NK-92 (cell line): ENCODE data around the gene WDR88.
"Not testable (repeated sequence)": the region's sequence is repeated elsewhere in the genome, so short reads cannot be mapped to it uniquely, and the experiment has no call there.

Experiments
- DNase-seq: peaks from one replicate; lab custom pipeline; 2025; ENCODE audit not compliant: unreplicated experiment; lab: John Stamatoyannopoulos, UW

The WDR88 gene

DNA sequence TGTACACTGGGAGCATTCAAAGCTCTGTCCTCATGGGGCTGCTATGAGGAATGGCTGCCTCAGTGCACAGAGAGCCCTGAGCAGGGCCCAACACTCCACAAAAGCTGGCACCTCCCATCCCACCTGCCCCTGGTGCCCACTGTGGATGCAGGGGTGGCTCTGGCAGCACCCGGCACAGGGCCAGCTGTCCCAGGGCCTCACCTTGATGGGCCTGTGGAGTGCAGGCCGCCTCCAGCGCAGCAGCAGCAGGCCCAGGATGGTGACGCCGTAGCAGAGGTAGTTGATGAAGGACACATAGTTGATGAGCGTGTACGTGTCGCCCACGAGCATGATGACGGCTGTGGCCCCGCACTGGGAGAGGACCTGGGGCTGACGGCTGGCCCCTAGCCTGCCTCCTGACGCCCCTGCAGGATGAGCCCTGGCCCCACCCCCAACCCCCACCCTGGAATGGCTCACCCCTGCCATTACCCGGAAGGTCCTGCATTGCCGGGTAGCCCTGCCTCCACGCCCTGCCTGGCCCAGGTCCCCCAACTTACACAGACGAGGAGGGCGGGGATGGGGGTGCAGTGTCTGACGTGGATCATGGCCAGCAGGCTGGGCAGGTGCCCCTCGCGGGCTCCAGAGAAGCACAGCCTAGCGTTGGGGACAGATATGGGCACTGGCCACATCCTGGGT, 78.5 kb downstream of the WDR88 start:
- no peak for DNase-seq

GRCh38 chr19:33211794-33212435, 80.0 kb downstream of the WDR88 start:
- DNase-seq, result no peak

DNA sequence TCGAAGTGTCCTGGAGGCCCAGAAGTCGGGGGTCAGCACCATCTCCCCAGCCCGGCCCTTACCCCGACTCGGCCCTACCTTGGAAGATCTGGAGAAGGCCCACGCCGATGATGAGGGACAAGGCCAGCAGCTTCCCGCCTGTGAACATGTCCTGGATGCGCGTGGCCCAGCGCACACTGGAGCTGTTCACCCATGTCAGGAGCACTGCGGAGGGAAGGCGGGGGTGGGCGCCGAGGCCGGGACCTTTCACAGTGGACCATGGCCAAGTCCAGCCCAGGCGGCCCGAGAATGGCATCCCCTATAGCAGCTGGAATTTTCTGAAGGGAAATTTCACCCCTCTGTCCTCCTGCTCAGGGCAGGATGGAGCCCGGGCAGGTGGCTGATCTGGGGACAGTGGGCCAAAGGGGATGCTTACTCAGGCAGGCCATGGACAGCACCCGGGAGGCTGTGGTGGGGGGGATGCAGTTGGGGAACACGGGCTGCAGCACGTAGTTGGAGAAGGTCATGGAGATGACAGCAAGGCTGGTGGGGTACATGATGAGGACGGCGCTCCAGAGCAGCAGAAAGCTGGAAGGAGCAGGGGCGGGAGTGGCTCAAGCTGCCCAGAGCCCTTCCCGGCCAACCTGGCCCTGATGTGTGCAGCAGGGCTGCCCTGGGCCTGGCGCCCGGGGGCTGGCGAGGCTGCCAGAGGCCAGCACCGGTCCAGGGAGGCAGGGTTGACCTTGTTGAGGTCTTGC, 80.7 kb downstream of the WDR88 start:
- DNase-seq, result no peak

- no peak for DNase-seq
Observed at GRCh38 chr19:33214596-33214995, 82.7 kb downstream of the WDR88 start.

DNA sequence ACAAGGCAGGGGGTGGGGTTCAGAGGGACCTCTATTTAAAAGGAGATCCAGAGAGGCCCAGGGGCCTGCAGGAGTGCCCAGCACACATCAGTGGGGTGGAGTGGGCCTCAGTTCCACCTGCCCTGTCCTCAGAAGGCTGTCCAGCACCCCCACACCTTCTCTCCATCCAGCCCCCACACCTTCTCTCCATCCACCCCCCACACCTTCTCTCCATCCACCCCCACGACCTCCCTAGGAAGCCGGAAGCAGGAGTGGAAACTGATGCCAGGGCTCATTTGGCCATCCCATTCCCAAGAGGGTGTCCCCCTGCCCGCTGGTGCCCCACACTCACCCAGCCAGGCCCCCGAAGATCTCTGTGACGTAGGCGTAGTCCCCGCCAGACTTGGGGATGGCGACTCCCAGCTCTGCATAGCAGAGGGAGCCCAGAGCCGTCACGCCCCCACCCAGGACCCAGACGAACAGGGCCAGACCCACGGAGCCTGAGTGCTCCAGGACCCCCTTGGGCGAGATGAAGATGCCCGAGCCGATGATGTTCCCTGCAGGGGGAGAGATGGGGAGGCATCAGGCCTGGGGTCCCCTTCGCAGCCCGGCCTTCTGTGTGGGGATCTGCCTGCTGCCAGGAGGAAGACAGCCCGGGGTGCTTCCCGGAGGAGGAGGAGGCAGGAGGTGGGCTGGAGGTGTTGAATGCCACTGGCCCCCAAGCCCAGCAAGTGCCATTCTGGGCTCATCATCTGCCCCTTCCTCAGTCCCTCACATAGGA, 83.7 kb downstream of the WDR88 start:
- DNase-seq, result no peak

DNA sequence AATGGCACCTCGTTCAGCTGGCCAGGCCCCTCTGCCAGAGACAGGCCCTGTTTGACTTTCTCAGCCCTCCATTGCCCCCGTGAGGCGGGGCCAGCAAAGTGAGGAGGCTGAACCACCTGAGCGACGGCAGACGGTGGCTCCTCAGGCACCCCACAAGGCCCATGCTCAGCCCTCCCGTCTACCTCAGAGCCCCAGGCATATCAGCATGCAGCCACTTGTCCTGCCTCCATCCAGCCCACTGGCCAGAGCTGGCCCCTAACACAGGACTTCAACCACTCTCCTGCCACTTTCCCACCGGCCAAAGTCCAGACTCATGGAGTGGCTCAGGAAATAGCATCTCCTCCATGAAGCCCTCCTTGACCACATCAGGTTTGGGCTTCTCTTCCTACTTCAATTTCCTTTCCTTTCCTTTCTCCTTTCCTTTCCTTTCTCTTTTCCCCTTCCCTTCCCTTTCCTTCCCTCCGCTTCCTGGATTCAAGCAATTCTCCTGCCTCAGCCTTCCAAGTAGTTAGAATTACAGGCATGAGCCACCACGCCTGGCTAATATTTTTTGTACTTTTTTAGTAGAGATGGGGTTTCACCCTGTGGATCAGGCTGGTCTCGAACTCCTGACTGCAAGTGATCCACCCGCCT, 84.4 kb downstream of the WDR88 start:
- DNase-seq, result no peak

DNA sequence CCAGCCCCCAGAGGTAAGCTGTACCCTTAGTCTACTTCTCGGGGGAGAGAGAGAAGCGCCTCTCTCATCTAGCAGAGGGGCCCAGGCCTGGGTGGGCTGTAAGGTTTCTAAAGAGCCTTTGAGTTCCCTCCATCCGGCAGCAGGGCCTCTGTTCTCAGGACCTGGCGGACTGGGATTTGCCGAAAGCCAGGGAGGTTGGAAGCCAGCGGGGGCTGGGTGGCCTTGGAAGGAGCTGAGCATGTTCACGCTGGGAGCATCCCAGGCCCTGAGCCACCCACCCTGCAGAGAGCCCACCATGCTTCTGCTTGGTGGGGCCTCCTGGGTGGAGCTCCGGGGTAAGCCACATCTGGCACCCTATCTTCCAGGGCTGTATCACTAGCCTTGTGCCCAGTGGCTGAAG, 86.0 kb downstream of the WDR88 start:
- DNase-seq, result no peak

GRCh38 chr19:33219261-33219815, 87.4 kb downstream of the WDR88 start:
- no peak for DNase-seq

- DNase-seq, result no peak
Observed at GRCh38 chr19:33220115-33220514, 88.2 kb downstream of the WDR88 start.

DNA sequence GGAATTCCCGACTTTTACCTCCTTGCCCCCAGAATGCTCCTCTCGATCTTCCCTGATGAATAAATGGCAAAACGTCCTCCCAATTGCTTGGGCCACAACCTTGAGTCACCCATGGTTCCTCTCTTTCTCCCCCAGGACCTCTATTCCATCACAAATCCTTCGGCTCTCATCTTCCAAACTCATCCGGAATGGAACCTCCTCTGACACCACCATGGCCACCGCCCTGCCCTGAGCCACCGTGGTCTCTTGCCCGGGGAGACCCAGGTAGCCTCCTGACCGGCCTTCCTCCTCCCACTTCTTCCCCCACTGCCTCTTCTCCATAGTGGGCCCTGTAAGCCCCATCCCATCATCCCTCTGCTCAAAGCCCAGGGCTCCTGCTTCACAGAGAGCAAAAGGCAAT, 88.8 kb downstream of the WDR88 start:
- DNase-seq, result no peak

GRCh38 chr19:33221638-33222037, 89.7 kb downstream of the WDR88 start:
- no peak for DNase-seq

GRCh38 chr19:33222255-33222654, 90.3 kb downstream of the WDR88 start:
- DNase-seq, result not testable (repeated sequence)

DNA sequence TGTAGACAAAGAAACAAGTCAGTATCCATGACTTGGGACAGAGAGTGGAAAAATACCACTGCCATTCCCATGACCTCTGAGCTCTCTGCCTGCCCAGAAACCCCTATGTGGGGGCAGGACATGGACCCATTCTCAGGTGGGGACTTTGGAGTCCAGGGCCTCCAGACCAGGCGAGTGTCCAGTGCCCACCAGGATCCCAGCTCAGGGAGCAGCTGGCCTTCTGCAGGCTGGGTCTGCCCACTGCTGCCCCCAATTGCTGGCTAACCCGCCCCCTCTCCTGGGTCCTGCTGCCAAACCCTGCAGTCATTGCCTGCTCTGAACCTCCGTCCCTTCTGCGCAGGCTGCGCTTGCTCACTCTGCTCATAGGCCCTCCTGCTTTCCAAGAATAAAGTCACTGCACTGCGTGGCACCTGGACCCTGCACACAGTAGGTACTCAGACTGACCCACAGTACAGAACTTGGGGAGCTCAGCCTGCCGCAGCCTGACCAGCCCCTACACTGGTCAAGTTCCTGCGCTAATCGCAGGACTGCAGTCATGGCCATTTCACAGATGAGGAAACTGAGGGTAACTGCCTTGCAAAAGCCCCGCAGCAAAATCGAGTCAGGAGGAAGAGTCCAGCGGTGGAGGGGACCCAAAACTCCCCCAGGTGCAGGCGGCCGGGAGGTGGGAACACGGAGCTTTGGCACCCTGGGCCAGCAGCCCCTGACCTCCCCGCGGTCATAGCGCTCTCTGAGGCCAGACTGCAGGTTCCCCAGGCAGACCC, 93.0 kb downstream of the WDR88 start:
- no peak for DNase-seq
